Measurements from ENCODE around the gene CACNA1A. TPM values are rescaled to one million over a fixed set of nuclear protein-coding genes. Genes with fewer than 3 reads are reported as not detected.

Gene CACNA1A
- total and polyA plus RNA-seq, 2 of the 13 experiments (the other 11 are each of a cell fraction or from before 2014, with no cell fraction given), result not detected

DNA sequence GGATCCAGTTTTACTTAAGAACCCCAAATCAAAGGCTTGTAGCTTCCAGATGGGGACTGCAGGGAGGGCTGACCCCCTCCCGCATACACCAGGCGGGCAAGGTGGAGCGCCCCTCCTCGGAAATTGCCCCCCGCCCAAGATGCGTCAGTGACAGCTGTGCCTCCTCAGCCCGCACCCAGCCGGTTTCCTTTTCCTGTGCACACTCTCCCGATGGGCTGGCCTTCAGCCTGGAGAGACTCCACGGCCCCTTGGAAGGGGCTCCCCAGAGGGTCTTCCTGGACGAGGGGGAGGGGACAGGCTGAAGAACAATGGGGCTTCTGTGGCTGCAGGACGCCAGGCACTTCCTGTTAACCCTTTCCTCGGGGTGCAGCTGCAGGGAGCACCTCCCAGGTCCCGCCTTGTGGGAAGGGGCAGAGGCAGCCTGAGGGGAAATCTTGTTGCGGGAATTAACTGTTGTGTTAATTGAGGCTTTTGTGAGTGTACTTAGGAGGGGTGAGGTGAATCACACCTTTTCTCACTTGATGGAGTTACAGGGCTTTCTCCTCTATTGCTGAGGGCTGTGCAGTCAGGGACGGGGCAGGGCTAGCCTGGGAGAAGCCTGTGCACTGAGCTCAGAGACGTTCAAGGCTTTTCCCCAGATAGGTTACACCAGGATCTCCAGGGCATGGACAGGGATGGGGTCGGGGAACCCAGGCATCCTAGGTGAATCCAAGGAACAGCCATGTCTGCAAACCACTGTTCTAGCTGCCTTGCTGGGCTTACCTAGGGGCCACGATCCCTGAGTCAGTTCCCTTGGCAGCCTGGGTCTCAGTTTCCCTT lies 341.7 kb downstream of the CACNA1A start (continued):
- TF ChIP-seq, protein P1, sequence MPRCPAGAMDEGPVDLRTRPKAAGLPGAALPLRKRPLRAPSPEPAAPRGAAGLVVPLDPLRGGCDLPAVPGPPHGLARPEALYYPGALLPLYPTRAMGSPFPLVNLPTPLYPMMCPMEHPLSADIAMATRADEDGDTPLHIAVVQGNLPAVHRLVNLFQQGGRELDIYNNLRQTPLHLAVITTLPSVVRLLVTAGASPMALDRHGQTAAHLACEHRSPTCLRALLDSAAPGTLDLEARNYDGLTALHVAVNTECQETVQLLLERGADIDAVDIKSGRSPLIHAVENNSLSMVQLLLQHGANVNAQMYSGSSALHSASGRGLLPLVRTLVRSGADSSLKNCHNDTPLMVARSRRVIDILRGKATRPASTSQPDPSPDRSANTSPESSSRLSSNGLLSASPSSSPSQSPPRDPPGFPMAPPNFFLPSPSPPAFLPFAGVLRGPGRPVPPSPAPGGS (CRISPR knock-in tag; IDR thresholded peaks at IDR 0.05), result no peak
- TF ChIP-seq, protein P2, sequence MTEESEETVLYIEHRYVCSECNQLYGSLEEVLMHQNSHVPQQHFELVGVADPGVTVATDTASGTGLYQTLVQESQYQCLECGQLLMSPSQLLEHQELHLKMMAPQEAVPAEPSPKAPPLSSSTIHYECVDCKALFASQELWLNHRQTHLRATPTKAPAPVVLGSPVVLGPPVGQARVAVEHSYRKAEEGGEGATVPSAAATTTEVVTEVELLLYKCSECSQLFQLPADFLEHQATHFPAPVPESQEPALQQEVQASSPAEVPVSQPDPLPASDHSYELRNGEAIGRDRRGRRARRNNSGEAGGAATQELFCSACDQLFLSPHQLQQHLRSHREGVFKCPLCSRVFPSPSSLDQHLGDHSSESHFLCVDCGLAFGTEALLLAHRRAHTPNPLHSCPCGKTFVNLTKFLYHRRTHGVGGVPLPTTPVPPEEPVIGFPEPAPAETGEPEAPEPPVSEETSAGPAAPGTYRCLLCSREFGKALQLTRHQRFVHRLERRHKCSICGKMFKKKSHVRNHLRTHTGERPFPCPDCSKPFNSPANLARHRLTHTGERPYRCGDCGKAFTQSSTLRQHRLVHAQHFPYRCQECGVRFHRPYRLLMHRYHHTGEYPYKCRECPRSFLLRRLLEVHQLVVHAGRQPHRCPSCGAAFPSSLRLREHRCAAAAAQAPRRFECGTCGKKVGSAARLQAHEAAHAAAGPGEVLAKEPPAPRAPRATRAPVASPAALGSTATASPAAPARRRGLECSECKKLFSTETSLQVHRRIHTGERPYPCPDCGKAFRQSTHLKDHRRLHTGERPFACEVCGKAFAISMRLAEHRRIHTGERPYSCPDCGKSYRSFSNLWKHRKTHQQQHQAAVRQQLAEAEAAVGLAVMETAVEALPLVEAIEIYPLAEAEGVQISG (CRISPR knock-in tag; IDR thresholded peaks at IDR 0.05), result peak; percentile 90
- TF ChIP-seq ZFX (CRISPR knock-in tag; IDR thresholded peaks at IDR 0.05; ENCODE audit: low read depth) (peak; percentile 41), ZNF616 (CRISPR knock-in tag; IDR thresholded peaks at IDR 0.05; ENCODE audit: low read depth) (0 out of 2 replicates have a peak, but pooled peaks have one; percentile 44), GABPB1 (CRISPR knock-in tag; IDR thresholded peaks at IDR 0.05) (peak; percentile 90), ADNP (CRISPR knock-in tag; IDR thresholded peaks at IDR 0.05) (no peak), ZNF496 (CRISPR knock-in tag; IDR thresholded peaks at IDR 0.05; ENCODE audit: insufficient replicate concordance) (no peak), ZNF761 (CRISPR knock-in tag; conservative IDR thresholded peaks at IDR 0.05) (no peak), ZSCAN30 (CRISPR knock-in tag; IDR thresholded peaks at IDR 0.05) (peak; percentile 62; the same call in 1 of the 2 replicates), RFXANK (CRISPR knock-in tag; IDR thresholded peaks at IDR 0.05) (no peak), MED1 (CRISPR knock-in tag; IDR thresholded peaks at IDR 0.05) (peak; percentile 90), KDM3A (CRISPR knock-in tag; IDR thresholded peaks at IDR 0.05; ENCODE audit: low read depth) (peak; percentile 78; the same call in 1 of the 2 replicates), ZNF501 (CRISPR knock-in tag; IDR thresholded peaks at IDR 0.05) (peak; percentile 63; the same call in 1 of the 2 replicates)
- TF ChIP-seq, protein P3, sequence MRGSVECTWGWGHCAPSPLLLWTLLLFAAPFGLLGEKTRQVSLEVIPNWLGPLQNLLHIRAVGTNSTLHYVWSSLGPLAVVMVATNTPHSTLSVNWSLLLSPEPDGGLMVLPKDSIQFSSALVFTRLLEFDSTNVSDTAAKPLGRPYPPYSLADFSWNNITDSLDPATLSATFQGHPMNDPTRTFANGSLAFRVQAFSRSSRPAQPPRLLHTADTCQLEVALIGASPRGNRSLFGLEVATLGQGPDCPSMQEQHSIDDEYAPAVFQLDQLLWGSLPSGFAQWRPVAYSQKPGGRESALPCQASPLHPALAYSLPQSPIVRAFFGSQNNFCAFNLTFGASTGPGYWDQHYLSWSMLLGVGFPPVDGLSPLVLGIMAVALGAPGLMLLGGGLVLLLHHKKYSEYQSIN (CRISPR knock-in tag; IDR thresholded peaks at IDR 0.05; ENCODE audit: borderline replicate concordance), result no peak
- TF ChIP-seq, protein P4, sequence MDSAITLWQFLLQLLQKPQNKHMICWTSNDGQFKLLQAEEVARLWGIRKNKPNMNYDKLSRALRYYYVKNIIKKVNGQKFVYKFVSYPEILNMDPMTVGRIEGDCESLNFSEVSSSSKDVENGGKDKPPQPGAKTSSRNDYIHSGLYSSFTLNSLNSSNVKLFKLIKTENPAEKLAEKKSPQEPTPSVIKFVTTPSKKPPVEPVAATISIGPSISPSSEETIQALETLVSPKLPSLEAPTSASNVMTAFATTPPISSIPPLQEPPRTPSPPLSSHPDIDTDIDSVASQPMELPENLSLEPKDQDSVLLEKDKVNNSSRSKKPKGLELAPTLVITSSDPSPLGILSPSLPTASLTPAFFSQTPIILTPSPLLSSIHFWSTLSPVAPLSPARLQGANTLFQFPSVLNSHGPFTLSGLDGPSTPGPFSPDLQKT (CRISPR knock-in tag; IDR thresholded peaks at IDR 0.05; ENCODE audit: borderline replicate concordance), result no peak
- TF ChIP-seq, protein P5, sequence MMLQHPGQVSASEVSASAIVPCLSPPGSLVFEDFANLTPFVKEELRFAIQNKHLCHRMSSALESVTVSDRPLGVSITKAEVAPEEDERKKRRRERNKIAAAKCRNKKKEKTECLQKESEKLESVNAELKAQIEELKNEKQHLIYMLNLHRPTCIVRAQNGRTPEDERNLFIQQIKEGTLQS (CRISPR knock-in tag; IDR thresholded peaks at IDR 0.05), result 0 out of 2 replicates have a peak, but pooled peaks have one; percentile 19
- TF ChIP-seq, protein P6, sequence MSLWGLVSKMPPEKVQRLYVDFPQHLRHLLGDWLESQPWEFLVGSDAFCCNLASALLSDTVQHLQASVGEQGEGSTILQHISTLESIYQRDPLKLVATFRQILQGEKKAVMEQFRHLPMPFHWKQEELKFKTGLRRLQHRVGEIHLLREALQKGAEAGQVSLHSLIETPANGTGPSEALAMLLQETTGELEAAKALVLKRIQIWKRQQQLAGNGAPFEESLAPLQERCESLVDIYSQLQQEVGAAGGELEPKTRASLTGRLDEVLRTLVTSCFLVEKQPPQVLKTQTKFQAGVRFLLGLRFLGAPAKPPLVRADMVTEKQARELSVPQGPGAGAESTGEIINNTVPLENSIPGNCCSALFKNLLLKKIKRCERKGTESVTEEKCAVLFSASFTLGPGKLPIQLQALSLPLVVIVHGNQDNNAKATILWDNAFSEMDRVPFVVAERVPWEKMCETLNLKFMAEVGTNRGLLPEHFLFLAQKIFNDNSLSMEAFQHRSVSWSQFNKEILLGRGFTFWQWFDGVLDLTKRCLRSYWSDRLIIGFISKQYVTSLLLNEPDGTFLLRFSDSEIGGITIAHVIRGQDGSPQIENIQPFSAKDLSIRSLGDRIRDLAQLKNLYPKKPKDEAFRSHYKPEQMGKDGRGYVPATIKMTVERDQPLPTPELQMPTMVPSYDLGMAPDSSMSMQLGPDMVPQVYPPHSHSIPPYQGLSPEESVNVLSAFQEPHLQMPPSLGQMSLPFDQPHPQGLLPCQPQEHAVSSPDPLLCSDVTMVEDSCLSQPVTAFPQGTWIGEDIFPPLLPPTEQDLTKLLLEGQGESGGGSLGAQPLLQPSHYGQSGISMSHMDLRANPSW (CRISPR knock-in tag; IDR thresholded peaks at IDR 0.05; ENCODE audit: borderline replicate concordance), result no peak
- TF ChIP-seq, protein P7, sequence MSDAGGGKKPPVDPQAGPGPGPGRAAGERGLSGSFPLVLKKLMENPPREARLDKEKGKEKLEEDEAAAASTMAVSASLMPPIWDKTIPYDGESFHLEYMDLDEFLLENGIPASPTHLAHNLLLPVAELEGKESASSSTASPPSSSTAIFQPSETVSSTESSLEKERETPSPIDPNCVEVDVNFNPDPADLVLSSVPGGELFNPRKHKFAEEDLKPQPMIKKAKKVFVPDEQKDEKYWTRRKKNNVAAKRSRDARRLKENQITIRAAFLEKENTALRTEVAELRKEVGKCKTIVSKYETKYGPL (CRISPR knock-in tag; IDR thresholded peaks at IDR 0.05), result no peak

All from HepG2 (cell line).